CD4-positive, alpha-beta T cell (primary cell): ENCODE data around the gene PRKRA. TPM values are rescaled to one million over a fixed set of nuclear protein-coding genes. Genes with fewer than 3 reads are reported as not detected.

Source experiments
- ATAC-seq: fragments of 200-7000 bp; cut with Tn5 transposase; one replicate; pipeline ENCODE4 v1.10.0; 2022; ENCODE audit warnings: mild to moderate bottlenecking; ENCODE audit not compliant: poor library complexity
- CTCF ChIA-PET: fragments of 350-600 bp; sonication (Branson Sonifier 250); formaldehyde crosslinking; loops from one replicate; lab custom pipeline; 2021; ENCODE audit warnings: antibody characterized with exemption, inconsistent platforms; lab: Charles Lee
- POLR2A ChIA-PET: fragments of 350-600 bp; sonication (Branson Sonifier 250); formaldehyde crosslinking; loops from one replicate; lab custom pipeline; 2021; ENCODE audit warnings: antibody characterized with exemption, inconsistent platforms; lab: Charles Lee
- DNase-seq, 14 experiments: peaks; one replicate each; pipeline ENCODE4 v3.0.0-alpha.2; 2013 to 2020; ENCODE audit warnings: mixed read lengths in 2 of 14
- H3K27ac ChIP-seq, 2 donors: one replicate each; pipeline versions ENCODE4 v1.5.1 to v1.7.0; 2013; ENCODE audit warnings: low read length in 2 of 2, low read depth in 1 of 2, mild to moderate bottlenecking in 1 of 2
- H3K27me3 ChIP-seq, 2 experiments: 1 replicate in 1 of 2; 2 replicates in 1 of 2; pipeline versions ENCODE4 v1.6.1 to v1.7.0; 2013; ENCODE audit warnings: low read length in 2 of 2, control low read depth in 1 of 2, mild to moderate bottlenecking in 1 of 2, moderate library complexity in 1 of 2; ENCODE audit not compliant: insufficient read depth in 2 of 2, control insufficient read depth in 1 of 2
- H3K36me3 ChIP-seq: one replicate; pipeline ENCODE4 v1.6.1; 2013; ENCODE audit warnings: low read length, control low read depth; ENCODE audit not compliant: insufficient read depth
- H3K4me1 ChIP-seq: one replicate; pipeline ENCODE4 v1.6.1; 2013; ENCODE audit warnings: low read length, control low read depth; ENCODE audit not compliant: insufficient read depth
- H3K4me3 ChIP-seq: one replicate; pipeline ENCODE4 v1.5.1; 2013; ENCODE audit warnings: mild to moderate bottlenecking, low read length, moderate library complexity
- H3K9me3 ChIP-seq, 2 experiments: 1 replicate in 1 of 2; 2 replicates in 1 of 2; pipeline versions ENCODE4 v1.6.1 to v1.7.0; 2013; ENCODE audit warnings: low read length in 2 of 2, mild to moderate bottlenecking in 2 of 2, control low read depth in 1 of 2, moderate library complexity in 1 of 2; ENCODE audit not compliant: control insufficient read depth in 1 of 2, insufficient read depth in 1 of 2
- H3K27ac Mint-ChIP-seq: one replicate; pipeline ENCODE4 v1.8.0; 2020; ENCODE audit warnings: mixed read lengths
- H3K27me3 Mint-ChIP-seq: one replicate; pipeline ENCODE4 v1.8.0; 2021; ENCODE audit warnings: mixed read lengths
- H3K36me3 Mint-ChIP-seq: one replicate; pipeline ENCODE4 v1.8.0; 2021; ENCODE audit warnings: low read depth, mixed read lengths
- H3K4me1 Mint-ChIP-seq: one replicate; pipeline ENCODE4 v1.8.0; 2021; ENCODE audit warnings: low read depth, mixed read lengths
- H3K4me3 Mint-ChIP-seq: one replicate; pipeline ENCODE4 v1.8.0; 2020; ENCODE audit warnings: mild to moderate bottlenecking, mixed read lengths
- H3K9me3 Mint-ChIP-seq: one replicate; pipeline ENCODE4 v1.8.0; 2020; ENCODE audit warnings: mixed read lengths
- intact Hi-C, 2 experiments: fragments of 100-400 bp; cut with DNase I in 1 of 2; cut with micrococcal nuclease in 1 of 2; formaldehyde crosslinking; loops; one replicate each; pipeline versions ENCODE4 v1.15.1 to v1.9.0; 2023 to 2025; cut with DNase I, micrococcal nuclease
- total RNA-seq, 174 experiments: library from RNA in 2 of 174; stranded (reverse) in 2 of 174; gene quantifications; one replicate each; pipeline ENCODE4 v1.2.3 and lab custom pipeline; 2021 to 2026
- TF ChIP-seq, protein P1 (sequence below): fragments of 200-600 bp; IDR thresholded peaks from one replicate; pipeline ENCODE4 v1.8.0; 2022; ENCODE audit warnings: antibody characterized with exemption, mild to moderate bottlenecking

PRKRA gene
- total RNA-seq, 2 experiments from 2014 or later = 118 to 120 TPM

DNA sequence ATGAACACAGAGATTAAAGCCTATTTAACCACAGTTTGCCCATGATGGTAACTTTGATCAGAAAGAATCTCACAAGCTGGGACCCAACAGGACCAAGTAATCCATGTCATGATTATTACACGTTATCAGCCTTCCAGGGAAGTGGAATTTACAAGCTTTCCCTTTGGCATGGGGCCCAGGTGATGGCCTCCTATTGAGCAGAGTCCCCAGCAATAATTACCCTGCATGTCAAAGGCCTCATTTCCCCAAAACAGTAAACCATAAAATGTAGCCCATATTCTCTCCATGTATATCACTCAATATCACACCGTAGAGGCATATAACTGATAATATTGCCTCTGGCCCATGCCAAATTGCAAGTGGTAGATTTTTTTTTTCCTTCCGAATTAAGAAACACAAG is 38.9 kb downstream of the PRKRA start:
- Histone ChIP-seq H3K4me3 (no peak overlapping the region), H3K27ac (no peak overlapping the region), H3K36me3 (no peaks in the 10 kb centered on the region), H3K9me3 (no peaks in the 10 kb centered on the region), H3K4me1 (peaks cover 12% of the 10 kb centered on the region), H3K27me3 (no peaks in the 10 kb centered on the region)
- Mint-ChIP-seq H3K27me3 (no peaks in the 10 kb centered on the region), H3K4me3 (peak overlapping the region; percentile 14), H3K9me3 (no peaks in the 10 kb centered on the region), H3K27ac (peak overlapping the region; percentile 43), H3K4me1 (peaks cover 26% of the 10 kb centered on the region), H3K36me3 (no peaks in the 10 kb centered on the region)
- ChIA-PET CTCF (no interaction called here), POLR2A (no interaction called here)
- ATAC-seq = no peak
- TF ChIP-seq, protein P1, sequence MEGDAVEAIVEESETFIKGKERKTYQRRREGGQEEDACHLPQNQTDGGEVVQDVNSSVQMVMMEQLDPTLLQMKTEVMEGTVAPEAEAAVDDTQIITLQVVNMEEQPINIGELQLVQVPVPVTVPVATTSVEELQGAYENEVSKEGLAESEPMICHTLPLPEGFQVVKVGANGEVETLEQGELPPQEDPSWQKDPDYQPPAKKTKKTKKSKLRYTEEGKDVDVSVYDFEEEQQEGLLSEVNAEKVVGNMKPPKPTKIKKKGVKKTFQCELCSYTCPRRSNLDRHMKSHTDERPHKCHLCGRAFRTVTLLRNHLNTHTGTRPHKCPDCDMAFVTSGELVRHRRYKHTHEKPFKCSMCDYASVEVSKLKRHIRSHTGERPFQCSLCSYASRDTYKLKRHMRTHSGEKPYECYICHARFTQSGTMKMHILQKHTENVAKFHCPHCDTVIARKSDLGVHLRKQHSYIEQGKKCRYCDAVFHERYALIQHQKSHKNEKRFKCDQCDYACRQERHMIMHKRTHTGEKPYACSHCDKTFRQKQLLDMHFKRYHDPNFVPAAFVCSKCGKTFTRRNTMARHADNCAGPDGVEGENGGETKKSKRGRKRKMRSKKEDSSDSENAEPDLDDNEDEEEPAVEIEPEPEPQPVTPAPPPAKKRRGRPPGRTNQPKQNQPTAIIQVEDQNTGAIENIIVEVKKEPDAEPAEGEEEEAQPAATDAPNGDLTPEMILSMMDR = no peak
- intact Hi-C loops = loop anchor here in 1 of 2 experiments (2.0 kb wide), 1 partner anchor 37 kb away; no protein-coding TSS in a partner anchor
- no peak for DNase-seq

DNA sequence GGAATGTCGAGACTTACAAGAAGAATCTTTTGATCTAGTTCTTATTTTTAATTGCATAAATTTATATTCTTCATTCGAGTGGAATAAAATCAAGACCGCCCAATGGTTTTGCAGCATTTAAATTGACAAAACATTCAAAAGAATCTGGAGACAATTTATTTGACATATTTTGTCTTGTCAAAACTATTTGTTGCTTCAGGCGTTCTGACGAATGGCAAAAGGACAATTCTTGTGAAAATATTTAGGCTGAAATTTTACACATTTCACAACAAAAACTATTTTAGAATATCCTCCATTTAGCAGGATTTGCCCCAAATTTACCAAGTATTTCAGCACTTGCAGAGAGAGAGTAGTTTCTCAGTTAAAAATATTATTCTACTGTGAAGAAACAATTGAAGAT is 41.7 kb downstream of the PRKRA start:
- intact Hi-C loops = no loop called here
- H3K4me3 ChIP-seq = no peak overlapping the region
- H3K27me3 ChIP-seq = no peaks in the 10 kb centered on the region
- H3K4me1 ChIP-seq = peaks cover 5% of the 10 kb centered on the region
- H3K27ac Mint-ChIP-seq = no peak overlapping the region
- ChIA-PET CTCF (no interaction called here), POLR2A (no interaction called here)
- ATAC-seq (no peak), DNase-seq (no peak)
- H3K27me3 Mint-ChIP-seq = no peaks in the 10 kb centered on the region
- no peaks in the 10 kb centered on the region for H3K36me3 Mint-ChIP-seq
- no peak overlapping the region for H3K27ac ChIP-seq
- no peak overlapping the region for H3K4me3 Mint-ChIP-seq
- H3K9me3 ChIP-seq = no peaks in the 10 kb centered on the region
- H3K9me3 Mint-ChIP-seq = no peaks in the 10 kb centered on the region
- TF ChIP-seq, protein P1 = no peak
- no peaks in the 10 kb centered on the region for H3K36me3 ChIP-seq
- peaks cover 16% of the 10 kb centered on the region for H3K4me1 Mint-ChIP-seq

GRCh38 chr2:178404368-178404767 is 46.6 kb downstream of the PRKRA start:
- no peaks in the 10 kb centered on the region for H3K36me3 ChIP-seq
- Mint-ChIP-seq H3K9me3 (no peaks in the 10 kb centered on the region), H3K4me1 (no peaks in the 10 kb centered on the region), H3K36me3 (no peaks in the 10 kb centered on the region), H3K27ac (no peak overlapping the region), H3K27me3 (peaks cover 5% of the 10 kb centered on the region), H3K4me3 (no peak overlapping the region)
- H3K9me3 ChIP-seq = no peaks in the 10 kb centered on the region
- H3K27ac ChIP-seq = no peak overlapping the region
- no peaks in the 10 kb centered on the region for H3K4me1 ChIP-seq
- TF ChIP-seq, protein P1 = no peak
- no peak for ATAC-seq
- no peaks in the 10 kb centered on the region for H3K27me3 ChIP-seq
- intact Hi-C loops = no loop called here
- no peak overlapping the region for H3K4me3 ChIP-seq
- POLR2A ChIA-PET = interaction anchor here (1.7 kb wide), 1 partner anchor 10 kb away, joined by 11 read pairs; no protein-coding TSS in a partner anchor
- CTCF ChIA-PET = interaction anchor here (4.1 kb wide), 1 partner anchor 10 kb away, joined by 24 read pairs; no protein-coding TSS in a partner anchor
- no peak for DNase-seq
